Rectal smooth muscle tissue (tissue), 1 donor: ENCODE results near the gene CYP4F2.
"Not testable (repeated sequence)": the region's sequence is repeated elsewhere in the genome, so short reads cannot be mapped to it uniquely, and the experiment has no call there.

ENCODE experiments used
- H3K27ac ChIP-seq: one replicate; pipeline ENCODE4 v1.7.0; 2013; ENCODE audit warnings: low read depth, low read length, inconsistent platforms
- H3K27me3 ChIP-seq: one replicate; pipeline ENCODE4 v1.7.0; 2013; ENCODE audit warnings: low read length; ENCODE audit not compliant: control insufficient read depth, insufficient read depth
- H3K36me3 ChIP-seq: one replicate; pipeline ENCODE4 v1.7.0; 2013; ENCODE audit warnings: low read length; ENCODE audit not compliant: control insufficient read depth, insufficient read depth
- H3K4me1 ChIP-seq: one replicate; pipeline ENCODE4 v1.7.0; 2013; ENCODE audit warnings: low read length; ENCODE audit not compliant: control insufficient read depth, insufficient read depth
- H3K4me3 ChIP-seq: one replicate; pipeline ENCODE4 v1.7.0; 2013; ENCODE audit warnings: low read length
- H3K9ac ChIP-seq: one replicate; pipeline ENCODE4 v1.7.0; 2013; ENCODE audit warnings: low read length

CYP4F2 gene

GRCh38 chr19:15922021-15922420 is 24.1 kb upstream of the CYP4F2 start:
- H3K36me3 ChIP-seq: no peaks in the 10 kb centered on the region
- no peaks in the 10 kb centered on the region for H3K4me1 ChIP-seq

GRCh38 chr19:15919243-15919642 is 21.4 kb upstream of the CYP4F2 start:
- no peaks in the 10 kb centered on the region for H3K27me3 ChIP-seq
- H3K9ac ChIP-seq: no peak overlapping the region
- no peak overlapping the region for H3K27ac ChIP-seq
- H3K4me3 ChIP-seq: no peak overlapping the region
- H3K36me3 ChIP-seq: no peaks in the 10 kb centered on the region
- no peaks in the 10 kb centered on the region for H3K4me1 ChIP-seq

More at GRCh38 chr19:15922021-15922420, 24.1 kb upstream of the CYP4F2 start:
- Histone ChIP-seq H3K27me3 (no peaks in the 10 kb centered on the region), H3K4me3 (no peak overlapping the region), H3K9ac (no peak overlapping the region), H3K27ac (no peak overlapping the region)

GRCh38 chr19:15915109-15915508 is 17.2 kb upstream of the CYP4F2 start:
- no peak overlapping the region for H3K27ac ChIP-seq
- no peaks in the 10 kb centered on the region for H3K4me1 ChIP-seq
- H3K36me3 ChIP-seq: no peaks in the 10 kb centered on the region
- H3K27me3 ChIP-seq: peaks cover 10% of the 10 kb centered on the region
- no peak overlapping the region for H3K9ac ChIP-seq
- no peak overlapping the region for H3K4me3 ChIP-seq

- Histone ChIP-seq H3K9ac (no peak overlapping the region), H3K27ac (no peak overlapping the region), H3K4me1 (no peaks in the 10 kb centered on the region), H3K36me3 (no peaks in the 10 kb centered on the region), H3K4me3 (no peak overlapping the region), H3K27me3 (peaks cover 10% of the 10 kb centered on the region)
Observed at GRCh38 chr19:15913830-15914229, 16.0 kb upstream of the CYP4F2 start.

GRCh38 chr19:15913384-15913783 is 15.5 kb upstream of the CYP4F2 start:
- H3K36me3 ChIP-seq: no peaks in the 10 kb centered on the region
- H3K9ac ChIP-seq: no peak overlapping the region
- H3K4me1 ChIP-seq: no peaks in the 10 kb centered on the region
- peaks cover 10% of the 10 kb centered on the region for H3K27me3 ChIP-seq
- no peak overlapping the region for H3K4me3 ChIP-seq
- no peak overlapping the region for H3K27ac ChIP-seq

GRCh38 chr19:15911599-15912235 is 13.8 kb upstream of the CYP4F2 start:
- Histone ChIP-seq H3K27me3 (peaks cover 10% of the 10 kb centered on the region), H3K4me3 (no peak overlapping the region), H3K4me1 (no peaks in the 10 kb centered on the region), H3K9ac (no peak overlapping the region), H3K36me3 (no peaks in the 10 kb centered on the region), H3K27ac (no peak overlapping the region)

GRCh38 chr19:15905026-15905425 is 7.2 kb upstream of the CYP4F2 start:
- no peaks in the 10 kb centered on the region for H3K27me3 ChIP-seq
- no peak overlapping the region for H3K9ac ChIP-seq
- no peak overlapping the region for H3K4me3 ChIP-seq
- no peaks in the 10 kb centered on the region for H3K36me3 ChIP-seq
- H3K27ac ChIP-seq: no peak overlapping the region
- H3K4me1 ChIP-seq: no peaks in the 10 kb centered on the region

GRCh38 chr19:15902898-15903297 is 5.0 kb upstream of the CYP4F2 start:
- H3K4me3 ChIP-seq, H3K27me3 ChIP-seq, H3K4me1 ChIP-seq, H3K9ac ChIP-seq, H3K36me3 ChIP-seq, H3K27ac ChIP-seq: not testable (repeated sequence)

GRCh38 chr19:15902254-15902653 is 4.4 kb upstream of the CYP4F2 start:
- no peaks in the 10 kb centered on the region for H3K27me3 ChIP-seq
- H3K9ac ChIP-seq: no peak overlapping the region
- no peak overlapping the region for H3K4me3 ChIP-seq
- no peaks in the 10 kb centered on the region for H3K4me1 ChIP-seq
- no peak overlapping the region for H3K27ac ChIP-seq
- no peaks in the 10 kb centered on the region for H3K36me3 ChIP-seq

- no peaks in the 10 kb centered on the region for H3K36me3 ChIP-seq
- no peaks in the 10 kb centered on the region for H3K27me3 ChIP-seq
- H3K4me1 ChIP-seq: no peaks in the 10 kb centered on the region
- no peak overlapping the region for H3K27ac ChIP-seq
- H3K9ac ChIP-seq: no peak overlapping the region
- H3K4me3 ChIP-seq: no peak overlapping the region
Observed at GRCh38 chr19:15900504-15900903, 2.6 kb upstream of the CYP4F2 start.

GRCh38 chr19:15900032-15900431 is 2.2 kb upstream of the CYP4F2 start:
- H3K9ac ChIP-seq, H3K36me3 ChIP-seq, H3K4me1 ChIP-seq, H3K27ac ChIP-seq, H3K27me3 ChIP-seq, H3K4me3 ChIP-seq: not testable (repeated sequence)

- not testable (repeated sequence) for H3K27ac ChIP-seq, H3K9ac ChIP-seq, H3K4me1 ChIP-seq, H3K4me3 ChIP-seq, H3K27me3 ChIP-seq, H3K36me3 ChIP-seq
Observed at GRCh38 chr19:15899561-15899960, 1.7 kb upstream of the CYP4F2 start.

GRCh38 chr19:15897026-15897737 is 692 bp downstream of the CYP4F2 start:
- no peaks in the 10 kb centered on the region for H3K36me3 ChIP-seq
- no peaks in the 10 kb centered on the region for H3K4me1 ChIP-seq
- no peak overlapping the region for H3K9ac ChIP-seq
- no peak overlapping the region for H3K27ac ChIP-seq
- H3K27me3 ChIP-seq: no peaks in the 10 kb centered on the region
- no peak overlapping the region for H3K4me3 ChIP-seq
